ENCODE measurements around the gene AUTS2.

AUTS2 gene

DNA sequence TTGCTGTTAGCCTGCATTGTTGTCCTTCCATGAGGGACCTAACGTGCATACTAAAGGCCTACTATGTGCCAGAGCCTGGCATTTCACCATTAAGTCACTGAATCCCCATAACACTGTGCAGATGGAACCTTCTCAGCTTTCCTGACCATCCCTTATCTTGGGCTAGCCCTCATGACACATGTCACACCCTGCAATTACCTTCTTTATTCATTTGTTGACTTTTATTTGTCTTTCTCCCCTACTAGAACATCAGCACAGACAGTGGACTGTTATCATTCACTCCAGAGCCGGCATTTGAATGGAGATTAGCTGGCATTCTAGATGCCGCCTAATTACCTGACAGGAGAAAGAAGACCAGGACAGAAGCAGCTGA lies 1062.5 kb downstream of the AUTS2 start:
- DNase-seq = no peak

GRCh38 chr7:70663680-70664079 lies 1065.4 kb downstream of the AUTS2 start:
- DNase-seq = no peak

- DNase-seq = no peak
Measured at GRCh38 chr7:70665997-70666396, 1067.7 kb downstream of the AUTS2 start.

GRCh38 chr7:70667406-70667805 lies 1069.1 kb downstream of the AUTS2 start:
- DNase-seq = no peak

- DNase-seq = no peak
Measured at GRCh38 chr7:70668606-70669358, 1070.5 kb downstream of the AUTS2 start.

GRCh38 chr7:70669854-70670253 lies 1071.6 kb downstream of the AUTS2 start:
- peak; percentile 29 for DNase-seq

DNA sequence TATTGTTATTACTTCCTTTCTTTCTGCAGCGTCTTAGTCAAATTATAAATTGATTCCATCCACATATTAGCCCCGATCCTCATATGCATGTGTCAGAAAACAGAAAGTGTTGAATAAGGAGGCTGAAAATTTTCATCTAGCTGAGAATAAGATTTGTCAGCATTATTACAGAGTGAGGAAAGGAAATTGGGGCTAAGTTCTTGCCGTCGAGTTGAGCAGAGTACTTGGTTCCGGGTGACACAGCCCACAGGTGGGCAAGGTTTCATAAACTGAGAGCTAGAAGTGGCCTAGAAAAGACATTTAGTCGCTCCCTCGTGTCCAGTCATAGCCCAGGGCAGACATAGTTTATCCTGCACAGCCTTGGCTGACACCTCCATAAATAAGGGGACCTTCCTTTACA lies 1072.0 kb downstream of the AUTS2 start:
- no peak for DNase-seq

GRCh38 chr7:70673778-70674570 lies 1075.7 kb downstream of the AUTS2 start:
- DNase-seq = no peak

GRCh38 chr7:70674571-70675010 lies 1076.3 kb downstream of the AUTS2 start:
- DNase-seq = no peak

- no peak for DNase-seq
Measured at GRCh38 chr7:70676243-70676642, 1078.0 kb downstream of the AUTS2 start.

DNA sequence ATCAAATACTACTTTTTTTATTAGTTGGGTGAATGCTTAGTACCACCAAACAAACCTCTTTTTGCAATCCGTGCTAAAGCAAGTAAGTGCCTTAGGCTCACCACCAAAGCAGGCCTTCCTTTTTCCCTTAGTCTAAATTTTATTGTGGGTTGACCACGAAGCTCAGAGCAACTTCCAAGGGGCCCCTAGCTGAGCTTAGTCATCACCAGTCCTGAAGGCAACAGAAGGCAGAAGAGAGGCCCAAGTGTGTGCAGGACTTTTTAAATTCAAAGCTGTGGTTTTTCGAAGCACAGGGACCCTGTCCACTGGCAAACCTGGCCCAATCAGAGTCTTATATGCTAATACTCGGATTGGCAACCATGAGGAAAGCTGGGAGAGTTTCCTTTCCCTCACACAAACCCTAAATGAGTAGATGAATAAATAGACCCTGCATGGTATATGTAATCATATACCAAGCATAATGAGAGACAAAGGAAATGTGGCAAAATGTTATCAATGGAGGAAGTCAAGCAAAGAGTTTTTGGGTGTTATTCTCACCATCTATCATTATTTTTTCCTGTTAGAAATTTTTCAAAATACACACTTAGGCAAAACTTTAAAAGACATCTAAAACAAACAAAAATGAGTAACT lies 1080.5 kb downstream of the AUTS2 start:
- DNase-seq = no peak

- DNase-seq = no peak
Measured at GRCh38 chr7:70679661-70680060, 1081.4 kb downstream of the AUTS2 start.

DNA sequence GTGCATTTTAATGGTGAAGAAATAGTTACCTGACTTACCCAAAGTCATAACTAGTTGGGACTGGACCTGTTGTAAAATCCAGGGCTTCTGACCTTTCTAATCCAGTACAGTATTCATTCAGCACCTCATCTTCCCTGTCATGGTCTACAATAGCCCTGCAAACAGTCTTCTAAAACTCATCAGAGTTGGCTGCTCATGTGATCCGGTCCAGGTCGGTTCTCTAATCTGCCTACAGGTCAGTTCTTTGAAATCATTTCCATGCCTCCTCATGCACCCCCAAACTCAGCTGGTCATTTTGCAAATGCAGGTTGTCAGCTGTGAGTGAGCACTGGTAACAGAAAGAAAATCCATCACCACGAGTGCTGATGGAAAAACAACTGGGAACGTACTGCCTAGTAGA lies 1082.0 kb downstream of the AUTS2 start:
- no peak for DNase-seq

- no peak for DNase-seq
Measured at GRCh38 chr7:70680743-70681468, 1082.6 kb downstream of the AUTS2 start.

GRCh38 chr7:70681469-70682350 lies 1083.4 kb downstream of the AUTS2 start:
- DNase-seq = peak; percentile 28

DNA sequence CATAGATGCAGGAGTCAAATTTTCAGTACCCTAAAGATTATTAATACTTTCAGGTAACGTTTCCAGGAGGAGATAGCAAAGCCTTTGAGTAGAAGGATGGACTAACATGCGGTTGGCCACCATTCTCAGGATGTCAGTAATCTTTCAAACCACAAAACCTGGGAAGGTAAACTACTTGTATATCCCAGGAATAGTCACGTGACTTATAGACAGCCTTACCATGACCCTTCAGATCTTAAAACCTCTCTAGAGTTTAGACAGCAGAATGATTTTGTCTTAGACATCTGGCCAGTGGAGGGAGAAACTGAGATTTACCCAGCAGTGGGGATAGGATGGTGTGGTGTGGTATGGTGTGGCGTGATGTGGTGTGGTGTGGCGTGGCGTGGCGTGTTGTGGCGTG lies 1085.9 kb downstream of the AUTS2 start:
- no peak for DNase-seq

GRCh38 chr7:70693321-70693685 lies 1095.0 kb downstream of the AUTS2 start:
- no peak for DNase-seq

GRCh38 chr7:70693686-70694433 lies 1095.6 kb downstream of the AUTS2 start:
- DNase-seq = peak; percentile 73

DNA sequence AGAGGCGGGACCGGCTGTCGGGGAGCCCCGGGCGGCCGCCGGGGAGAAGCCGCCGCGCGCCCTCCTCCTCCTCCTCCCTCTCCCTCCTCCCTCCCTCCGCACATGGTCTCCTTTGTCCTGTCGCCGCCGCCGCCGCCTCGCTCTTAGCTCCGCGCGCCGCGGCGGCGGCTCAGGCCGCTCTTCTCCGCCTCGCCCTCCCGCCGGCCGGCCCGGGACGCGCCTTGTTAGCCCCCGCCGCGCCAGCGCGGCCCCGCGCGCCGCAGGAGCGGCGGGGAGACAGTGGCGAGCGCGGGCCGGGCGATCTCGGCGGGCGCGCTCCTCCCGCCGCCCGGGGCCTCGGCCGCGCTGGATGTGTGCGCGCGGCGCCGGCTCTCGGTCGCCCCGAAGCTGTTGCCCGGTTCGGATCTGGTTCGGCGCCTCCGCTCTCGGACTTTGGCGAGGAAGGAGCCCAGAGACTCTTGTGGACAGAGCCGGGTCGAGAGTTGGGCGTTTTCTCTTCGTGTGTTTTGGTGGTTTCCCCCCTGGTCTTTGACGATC lies 1096.2 kb downstream of the AUTS2 start:
- DNase-seq = peak; percentile 37

DNA sequence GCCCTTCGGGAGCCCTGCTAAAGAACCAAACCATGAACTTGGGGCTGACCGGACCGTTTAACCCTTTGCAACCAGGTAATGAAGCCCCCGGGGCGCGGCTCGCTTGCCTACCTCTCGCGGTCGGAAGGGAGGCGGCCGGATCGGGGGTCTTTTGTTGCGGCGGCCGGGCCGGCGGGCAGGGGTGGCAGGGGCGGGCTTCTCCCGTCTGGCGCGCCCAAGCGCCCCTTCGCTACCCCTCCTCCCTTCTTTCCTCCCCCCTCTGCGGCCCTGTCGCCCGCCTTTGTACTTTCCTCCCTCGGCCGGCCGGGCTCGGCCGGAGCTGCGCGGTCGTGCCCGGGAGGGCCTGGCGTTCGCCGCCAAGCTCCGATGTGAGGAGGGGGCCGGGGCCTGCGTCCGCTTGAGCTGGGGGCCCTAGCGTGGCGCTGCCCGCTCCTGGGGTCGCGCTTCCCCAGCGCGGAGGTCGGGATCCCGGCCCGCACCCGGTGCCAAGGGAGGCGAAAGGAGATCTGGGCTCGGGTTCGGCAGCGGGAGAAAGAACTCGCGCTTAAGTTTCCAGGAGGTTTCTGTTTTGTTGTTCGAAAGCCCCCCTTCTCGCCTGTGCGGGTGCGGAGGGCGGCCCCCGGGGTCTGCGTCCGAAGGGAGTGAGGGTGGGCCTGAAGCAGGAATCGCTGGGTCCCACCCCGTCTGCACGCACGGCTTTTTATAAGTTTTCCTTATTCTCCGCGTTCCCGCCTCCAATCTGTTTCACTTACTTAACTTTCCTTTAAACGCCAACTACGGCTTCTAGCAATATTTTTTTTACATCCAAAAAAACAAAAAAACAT lies 1096.9 kb downstream of the AUTS2 start:
- no peak for DNase-seq
